Astrocyte of the cerebellum (primary cell): Measurements from ENCODE around the gene HOXA6.
A peak's percentile ranks its signal among the peaks of the same experiment; 100 is the strongest.

Source experiments
- DNase-seq: peaks from one replicate; pipeline ENCODE4 v3.0.0-alpha.2; 2011; ENCODE audit warnings: low read depth
- H3K4me3 ChIP-seq: 2 replicates; pipeline ENCODE4 v1.5.1; 2011; ENCODE audit warnings: mild to moderate bottlenecking, low read depth, low read length, moderate library complexity
- in situ Hi-C: cut with HindIII; loops from 2 replicates; pipeline ENCODE4 v1.10.0; 2017; ENCODE audit warnings: low sequenced_read_pairs
- TF ChIP-seq, protein P1 (sequence below): IDR thresholded peaks from 2 replicates; pipeline ENCODE4 v1.5.1; 2012; ENCODE audit warnings: low read length, low read depth, moderate library complexity, mild to moderate bottlenecking; ENCODE audit errors: missing control alignments

The HOXA6 gene

DNA sequence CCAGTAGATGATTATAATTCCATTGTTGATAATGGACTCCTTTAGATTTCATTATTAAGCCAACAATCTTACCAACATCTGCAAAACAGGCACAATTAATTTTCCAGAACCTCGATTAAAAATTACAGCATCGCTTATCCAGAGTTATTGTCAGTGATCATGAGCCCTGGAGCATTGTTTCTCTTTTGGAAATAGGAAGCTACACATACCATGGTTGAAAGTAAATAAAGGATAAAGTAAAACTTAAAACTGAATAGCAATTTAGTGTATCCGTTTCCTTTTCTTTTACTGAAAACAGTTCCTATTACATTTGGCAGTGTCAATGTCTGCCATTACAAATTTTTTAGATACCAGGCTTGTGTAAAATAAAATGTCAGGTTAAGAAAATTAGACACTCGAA, 35.2 kb downstream of the HOXA6 start:
- in situ Hi-C loops, result no loop called here
- peak overlapping the region; percentile 76 for H3K4me3 ChIP-seq
- DNase-seq, result no peak
- TF ChIP-seq, protein P1, sequence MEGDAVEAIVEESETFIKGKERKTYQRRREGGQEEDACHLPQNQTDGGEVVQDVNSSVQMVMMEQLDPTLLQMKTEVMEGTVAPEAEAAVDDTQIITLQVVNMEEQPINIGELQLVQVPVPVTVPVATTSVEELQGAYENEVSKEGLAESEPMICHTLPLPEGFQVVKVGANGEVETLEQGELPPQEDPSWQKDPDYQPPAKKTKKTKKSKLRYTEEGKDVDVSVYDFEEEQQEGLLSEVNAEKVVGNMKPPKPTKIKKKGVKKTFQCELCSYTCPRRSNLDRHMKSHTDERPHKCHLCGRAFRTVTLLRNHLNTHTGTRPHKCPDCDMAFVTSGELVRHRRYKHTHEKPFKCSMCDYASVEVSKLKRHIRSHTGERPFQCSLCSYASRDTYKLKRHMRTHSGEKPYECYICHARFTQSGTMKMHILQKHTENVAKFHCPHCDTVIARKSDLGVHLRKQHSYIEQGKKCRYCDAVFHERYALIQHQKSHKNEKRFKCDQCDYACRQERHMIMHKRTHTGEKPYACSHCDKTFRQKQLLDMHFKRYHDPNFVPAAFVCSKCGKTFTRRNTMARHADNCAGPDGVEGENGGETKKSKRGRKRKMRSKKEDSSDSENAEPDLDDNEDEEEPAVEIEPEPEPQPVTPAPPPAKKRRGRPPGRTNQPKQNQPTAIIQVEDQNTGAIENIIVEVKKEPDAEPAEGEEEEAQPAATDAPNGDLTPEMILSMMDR, result no peak

DNA sequence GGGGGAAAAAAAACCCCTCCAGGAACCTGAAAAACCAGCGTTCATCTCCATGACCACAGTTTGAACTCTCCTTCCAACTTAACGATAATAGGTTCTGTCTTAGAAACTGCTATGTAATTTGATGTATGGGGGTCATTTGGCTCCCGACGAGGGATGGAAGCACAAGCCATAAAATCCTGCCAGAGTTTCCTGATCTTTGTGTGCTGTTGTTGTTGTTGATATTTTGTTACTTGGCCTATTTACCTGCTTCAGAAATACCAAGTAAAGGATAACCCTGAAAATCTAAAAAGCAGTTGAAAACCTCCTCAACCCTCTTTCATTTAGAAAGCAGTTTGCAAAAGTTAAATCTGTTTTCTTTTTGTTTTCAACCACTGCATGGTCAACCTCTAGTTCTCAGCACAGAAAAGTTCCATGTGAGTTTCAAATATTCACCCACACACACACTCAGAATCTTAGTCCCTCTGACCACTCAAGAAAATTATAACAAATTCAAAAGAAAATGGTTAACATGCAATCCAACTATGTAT, 35.8 kb downstream of the HOXA6 start:
- TF ChIP-seq, protein P1, result no peak
- no peak for DNase-seq
- H3K4me3 ChIP-seq, result peak overlapping the region; percentile 76
- in situ Hi-C loops, result no loop called here

DNA sequence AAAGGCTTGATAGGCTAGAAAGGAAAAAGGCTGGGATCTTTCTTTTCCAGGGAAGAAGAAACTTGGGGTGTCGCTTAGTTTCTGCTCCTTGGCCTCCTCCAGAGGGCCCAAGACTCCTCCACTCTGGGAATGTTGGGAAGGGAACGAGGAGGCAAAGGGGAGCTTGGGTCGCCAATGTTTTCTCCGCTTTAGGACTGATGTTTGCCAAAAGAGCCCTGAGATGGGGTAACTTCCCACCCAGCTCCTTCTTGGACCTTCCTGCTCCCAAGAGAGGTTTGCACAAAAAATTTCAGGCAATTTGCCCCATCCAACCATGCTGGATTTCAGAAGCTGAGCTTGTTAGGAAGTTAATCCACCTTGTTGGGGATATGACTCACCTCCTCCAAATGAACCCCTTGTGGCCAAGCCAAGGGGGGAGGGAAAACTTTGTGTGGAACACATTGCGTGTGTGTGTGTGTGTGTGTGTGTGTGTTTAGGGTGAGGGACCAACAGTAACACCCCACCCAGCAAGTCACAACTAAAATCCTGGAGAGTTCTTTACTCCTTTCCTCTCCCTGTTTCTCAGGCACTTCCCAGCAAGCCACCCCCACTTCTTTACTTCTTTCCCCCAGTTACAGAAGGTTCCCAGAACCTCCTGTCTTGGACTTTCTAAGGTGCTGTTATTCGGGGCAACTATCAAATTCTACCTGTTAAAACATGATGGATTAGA, 36.4 kb downstream of the HOXA6 start:
- TF ChIP-seq, protein P1, result no peak
- in situ Hi-C loops, result no loop called here
- H3K4me3 ChIP-seq, result peak overlapping the region; percentile 76
- peak; percentile 79 for DNase-seq

DNA sequence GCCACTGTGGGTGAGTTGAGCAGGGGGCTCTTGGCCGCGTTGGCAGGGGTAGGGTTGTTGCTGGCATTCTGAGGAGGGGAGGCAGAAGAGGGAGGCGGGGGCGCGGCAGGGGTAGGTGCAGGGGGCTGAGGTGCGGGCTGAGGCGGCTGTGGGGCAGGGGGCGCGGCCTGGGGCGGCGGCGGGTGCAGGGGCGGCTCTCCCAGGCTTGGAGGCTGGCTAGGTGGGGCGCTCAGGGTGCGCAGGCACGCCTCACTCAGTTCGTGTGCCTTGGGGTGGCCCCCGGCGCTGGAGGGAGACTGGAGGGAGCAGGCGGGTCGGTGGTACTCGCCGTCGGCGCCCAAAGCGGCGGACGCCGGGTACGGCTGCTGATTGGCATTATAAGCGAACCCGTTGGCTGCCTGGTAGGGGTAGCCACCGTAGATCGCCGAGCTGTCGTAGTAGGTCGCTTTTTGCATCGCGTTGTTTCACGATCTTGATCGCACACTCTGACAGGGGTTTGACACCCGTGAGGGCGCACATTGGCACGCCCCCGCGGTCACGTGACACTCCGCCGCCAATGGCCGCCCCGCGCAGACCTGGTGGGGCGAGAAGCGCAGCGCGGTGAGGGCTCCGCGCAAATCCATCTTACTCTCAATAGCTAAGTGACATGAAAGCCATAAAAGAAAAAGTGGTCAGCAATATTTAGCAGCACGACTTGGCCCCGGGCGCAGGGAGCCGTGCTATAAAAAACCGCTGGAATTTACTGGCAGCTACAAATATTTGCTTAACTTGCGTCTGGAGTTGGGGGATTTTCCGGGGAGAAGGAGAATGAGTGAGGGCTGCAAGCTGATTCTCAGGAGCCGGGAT, 37.2 kb downstream of the HOXA6 start:
- H3K4me3 ChIP-seq, result peak overlapping the region; percentile 76
- TF ChIP-seq, protein P1, result no peak
- DNase-seq, result peak; percentile 92
- in situ Hi-C loops, result no loop called here

DNA sequence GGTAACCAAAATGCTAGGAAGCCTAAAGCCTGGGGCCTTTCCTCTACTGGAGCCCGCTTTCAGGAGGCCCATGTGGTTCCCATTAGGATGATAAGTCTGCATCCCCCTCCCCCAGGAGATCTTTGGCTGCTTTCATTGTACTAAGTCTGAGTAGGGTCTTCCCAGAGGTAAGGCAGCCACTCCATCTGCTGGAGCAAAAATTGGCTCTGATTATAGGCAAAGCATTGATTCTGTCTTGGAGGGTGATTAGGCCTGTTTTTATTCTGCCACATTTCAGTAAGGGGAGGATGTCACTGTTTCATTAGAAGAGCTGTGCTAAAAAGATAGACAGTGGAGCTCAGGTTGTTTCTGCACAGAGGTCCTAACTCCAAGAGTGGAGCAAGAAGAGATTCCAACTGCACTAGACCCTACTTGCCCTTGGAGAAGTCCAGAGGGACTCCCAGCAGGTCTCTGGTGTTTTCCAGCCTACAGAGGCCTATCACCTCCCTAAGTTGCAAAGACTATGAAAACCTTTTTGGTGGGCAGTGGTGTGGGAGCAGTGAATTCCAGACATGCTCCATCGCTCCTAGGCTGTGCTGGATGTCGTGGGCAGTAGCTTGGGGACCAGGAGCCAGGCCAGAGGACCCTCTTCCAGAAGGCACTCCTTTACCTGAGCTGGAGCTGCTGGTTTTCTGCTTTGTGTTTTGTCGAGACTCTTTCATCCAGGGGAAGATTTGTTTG, 37.9 kb downstream of the HOXA6 start:
- peak overlapping the region; percentile 76 for H3K4me3 ChIP-seq
- TF ChIP-seq, protein P1, result no peak
- in situ Hi-C loops, result no loop called here
- no peak for DNase-seq
